WTC11 (cell line): ENCODE results near the gene HECW1. TPM values are rescaled to one million over a fixed set of nuclear protein-coding genes. Genes with fewer than 3 reads are reported as not detected.

Source experiments
- ATAC-seq: fragments of 200-7000 bp; cut with Tn5 transposase; 2 replicates; pipeline ENCODE4 v1.10.0; 2021; ENCODE audit warnings: mild to moderate bottlenecking, moderate library complexity
- CTCF ChIA-PET: fragments of 300-600 bp; sonication (Branson Sonifier 250); formaldehyde crosslinking; loops from one replicate; lab custom pipeline; 2021; ENCODE audit warnings: antibody characterized with exemption; lab: Charles Lee
- POLR2A ChIA-PET: fragments of 350-600 bp; sonication (Branson Sonifier 250); formaldehyde crosslinking; loops from one replicate; lab custom pipeline; 2021; ENCODE audit warnings: antibody characterized with exemption; lab: Charles Lee
- DNase-seq: peaks from one replicate; pipeline ENCODE4 v3.0.0; 2021; ENCODE audit warnings: low spot score
- H3K27ac Mint-ChIP-seq: 2 replicates; pipeline ENCODE4 v1.8.0; 2021; ENCODE audit warnings: mixed read lengths
- H3K27me3 Mint-ChIP-seq: 2 replicates; pipeline ENCODE4 v1.8.0; 2021; ENCODE audit warnings: low read depth, mild to moderate bottlenecking, moderate library complexity, mixed read lengths
- H3K36me3 Mint-ChIP-seq: 2 replicates; pipeline ENCODE4 v1.8.0; 2021; ENCODE audit warnings: mixed read lengths
- H3K4me1 Mint-ChIP-seq: 2 replicates; pipeline ENCODE4 v1.8.0; 2022; ENCODE audit warnings: mixed read lengths
- H3K4me3 Mint-ChIP-seq: 2 replicates; pipeline ENCODE4 v1.8.0; 2021; ENCODE audit warnings: mild to moderate bottlenecking, moderate library complexity, mixed read lengths
- H3K9me3 Mint-ChIP-seq: 2 replicates; pipeline ENCODE4 v1.8.0; 2021; ENCODE audit warnings: mixed read lengths
- FOXJ3 ChIP-seq: sonication (generic); formaldehyde crosslinking; IDR thresholded peaks from 2 replicates; pipeline ENCODE4 v1.9.0; 2021; ENCODE audit warnings: missing genetic modification reagents, mild to moderate bottlenecking, borderline replicate concordance
- NFE2L1 ChIP-seq: sonication (generic); formaldehyde crosslinking; IDR thresholded peaks from 2 replicates; pipeline ENCODE4 v1.8.1; 2023; ENCODE audit warnings: missing genetic modification reagents
- ZBTB21 ChIP-seq: sonication (generic); formaldehyde crosslinking; IDR thresholded peaks from 2 replicates; pipeline ENCODE4 v1.8.1; 2023; ENCODE audit warnings: mild to moderate bottlenecking, missing genetic modification reagents, borderline replicate concordance
- ZNF138 ChIP-seq: sonication (generic); formaldehyde crosslinking; conservative IDR thresholded peaks from 2 replicates; pipeline ENCODE4 v1.8.1; 2022; ENCODE audit warnings: mild to moderate bottlenecking, moderate library complexity, missing genetic modification reagents
- ZNF396 ChIP-seq: fragments of 250-450 bp; sonication (Bioruptor Pico); IDR thresholded peaks from 2 replicates; pipeline ENCODE4 v1.8.0; 2021; ENCODE audit warnings: mild to moderate bottlenecking, moderate library complexity, borderline replicate concordance
- total RNA-seq: library from RNA; stranded (reverse); gene quantifications from 3 replicates; pipeline ENCODE4 v1.2.3, GENCODE V29; 2021
- TF ChIP-seq, protein P1 (sequence below): fragments of 250-450 bp; sonication (Bioruptor Pico); conservative IDR thresholded peaks from 2 replicates; pipeline ENCODE4 v1.9.0; 2021; ENCODE audit warnings: mild to moderate bottlenecking
- TF ChIP-seq, protein P2 (sequence below): sonication (generic); formaldehyde crosslinking; IDR thresholded peaks from 2 replicates; pipeline ENCODE4 v1.8.0; 2023; ENCODE audit warnings: missing genetic modification reagents, mild to moderate bottlenecking, borderline replicate concordance
- TF ChIP-seq, protein P3 (sequence below): fragments of 250-450 bp; sonication (Bioruptor Pico); IDR thresholded peaks from 2 replicates; pipeline ENCODE4 v1.8.0; 2021; ENCODE audit warnings: mild to moderate bottlenecking
- TF ChIP-seq, protein P4 (sequence below): sonication (generic); formaldehyde crosslinking; IDR thresholded peaks from 2 replicates; pipeline ENCODE4 v1.8.1; 2022; ENCODE audit warnings: low read depth, missing genetic modification reagents, borderline replicate concordance
- TF ChIP-seq, protein P5 (sequence below): sonication (generic); formaldehyde crosslinking; IDR thresholded peaks from 2 replicates; pipeline ENCODE4 v1.8.1; 2023; ENCODE audit warnings: mild to moderate bottlenecking, missing genetic modification reagents, moderate library complexity
- TF ChIP-seq, protein P6 (sequence below): sonication (generic); formaldehyde crosslinking; IDR thresholded peaks from 2 replicates; pipeline ENCODE4 v1.8.1; 2022; ENCODE audit warnings: low read depth, mild to moderate bottlenecking, moderate library complexity, missing genetic modification reagents, borderline replicate concordance
- TF ChIP-seq, protein P7 (sequence below): sonication (generic); formaldehyde crosslinking; IDR thresholded peaks from 2 replicates; pipeline ENCODE4 v1.8.1; 2023; ENCODE audit warnings: mild to moderate bottlenecking, missing genetic modification reagents, borderline replicate concordance
- TF ChIP-seq, protein P8 (sequence below): sonication (generic); formaldehyde crosslinking; IDR thresholded peaks from 2 replicates; pipeline ENCODE4 v1.8.1; 2022; ENCODE audit warnings: mild to moderate bottlenecking, moderate library complexity, missing genetic modification reagents
- TF ChIP-seq, protein P9 (sequence below): sonication (generic); formaldehyde crosslinking; IDR thresholded peaks from 2 replicates; pipeline ENCODE4 v1.8.1; 2023; ENCODE audit warnings: mild to moderate bottlenecking, missing genetic modification reagents

Gene HECW1
- total RNA-seq, 1 experiment from 2014 or later, result 6.1 TPM

DNA sequence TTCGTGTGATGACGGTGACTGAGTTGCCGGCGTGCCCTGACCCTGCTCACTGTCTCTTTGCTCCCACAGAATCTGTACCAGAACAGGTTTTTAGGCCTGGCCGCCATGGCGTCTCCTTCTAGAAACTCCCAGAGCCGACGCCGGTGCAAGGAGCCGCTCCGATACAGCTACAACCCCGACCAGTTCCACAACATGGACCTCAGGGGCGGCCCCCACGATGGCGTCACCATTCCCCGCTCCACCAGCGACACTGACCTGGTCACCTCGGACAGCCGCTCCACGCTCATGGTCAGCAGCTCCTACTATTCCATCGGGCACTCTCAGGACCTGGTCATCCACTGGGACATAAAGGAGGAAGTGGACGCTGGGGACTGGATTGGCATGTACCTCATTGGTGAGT is 199.2 kb downstream of the HECW1 start (continued):
- TF ChIP-seq, protein P1, sequence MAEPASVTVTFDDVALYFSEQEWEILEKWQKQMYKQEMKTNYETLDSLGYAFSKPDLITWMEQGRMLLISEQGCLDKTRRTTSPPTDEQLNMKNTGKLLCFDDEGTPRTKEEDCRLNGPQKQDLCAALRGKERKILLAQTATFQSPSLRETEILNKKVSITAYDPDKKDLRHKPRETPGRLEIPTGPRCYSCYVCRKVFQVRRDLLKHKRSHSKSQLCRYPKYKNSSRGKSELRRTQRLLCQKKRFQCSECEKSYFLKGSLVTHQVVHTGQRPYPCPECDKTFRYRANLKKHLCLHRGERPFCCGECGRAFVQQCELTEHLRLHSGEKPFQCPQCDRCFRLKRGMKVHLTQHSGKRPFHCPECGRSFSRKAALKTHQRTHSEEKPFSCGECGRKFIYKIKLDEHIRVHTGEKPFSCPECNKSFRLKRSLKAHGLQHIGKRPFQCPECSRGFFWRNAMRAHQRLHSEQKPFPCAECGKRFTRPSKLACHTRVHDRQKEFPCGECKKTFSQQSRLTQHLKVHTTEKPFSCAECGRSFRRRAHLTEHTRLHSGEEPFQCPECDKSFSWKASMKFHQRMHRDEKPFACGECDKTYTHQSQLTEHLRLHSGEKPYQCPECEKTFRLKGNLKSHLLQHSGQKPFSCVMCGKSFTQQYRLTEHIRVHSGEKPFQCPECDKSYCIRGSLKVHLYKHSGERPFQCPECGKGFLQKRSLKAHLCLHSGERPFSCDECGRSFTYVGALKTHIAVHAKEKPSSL (CRISPR knock-in tag), result no peak
- TF ChIP-seq, protein P2, sequence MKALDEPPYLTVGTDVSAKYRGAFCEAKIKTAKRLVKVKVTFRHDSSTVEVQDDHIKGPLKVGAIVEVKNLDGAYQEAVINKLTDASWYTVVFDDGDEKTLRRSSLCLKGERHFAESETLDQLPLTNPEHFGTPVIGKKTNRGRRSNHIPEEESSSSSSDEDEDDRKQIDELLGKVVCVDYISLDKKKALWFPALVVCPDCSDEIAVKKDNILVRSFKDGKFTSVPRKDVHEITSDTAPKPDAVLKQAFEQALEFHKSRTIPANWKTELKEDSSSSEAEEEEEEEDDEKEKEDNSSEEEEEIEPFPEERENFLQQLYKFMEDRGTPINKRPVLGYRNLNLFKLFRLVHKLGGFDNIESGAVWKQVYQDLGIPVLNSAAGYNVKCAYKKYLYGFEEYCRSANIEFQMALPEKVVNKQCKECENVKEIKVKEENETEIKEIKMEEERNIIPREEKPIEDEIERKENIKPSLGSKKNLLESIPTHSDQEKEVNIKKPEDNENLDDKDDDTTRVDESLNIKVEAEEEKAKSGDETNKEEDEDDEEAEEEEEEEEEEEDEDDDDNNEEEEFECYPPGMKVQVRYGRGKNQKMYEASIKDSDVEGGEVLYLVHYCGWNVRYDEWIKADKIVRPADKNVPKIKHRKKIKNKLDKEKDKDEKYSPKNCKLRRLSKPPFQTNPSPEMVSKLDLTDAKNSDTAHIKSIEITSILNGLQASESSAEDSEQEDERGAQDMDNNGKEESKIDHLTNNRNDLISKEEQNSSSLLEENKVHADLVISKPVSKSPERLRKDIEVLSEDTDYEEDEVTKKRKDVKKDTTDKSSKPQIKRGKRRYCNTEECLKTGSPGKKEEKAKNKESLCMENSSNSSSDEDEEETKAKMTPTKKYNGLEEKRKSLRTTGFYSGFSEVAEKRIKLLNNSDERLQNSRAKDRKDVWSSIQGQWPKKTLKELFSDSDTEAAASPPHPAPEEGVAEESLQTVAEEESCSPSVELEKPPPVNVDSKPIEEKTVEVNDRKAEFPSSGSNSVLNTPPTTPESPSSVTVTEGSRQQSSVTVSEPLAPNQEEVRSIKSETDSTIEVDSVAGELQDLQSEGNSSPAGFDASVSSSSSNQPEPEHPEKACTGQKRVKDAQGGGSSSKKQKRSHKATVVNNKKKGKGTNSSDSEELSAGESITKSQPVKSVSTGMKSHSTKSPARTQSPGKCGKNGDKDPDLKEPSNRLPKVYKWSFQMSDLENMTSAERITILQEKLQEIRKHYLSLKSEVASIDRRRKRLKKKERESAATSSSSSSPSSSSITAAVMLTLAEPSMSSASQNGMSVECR (CRISPR knock-in tag), result no peak
- TF ChIP-seq FOXJ3 (CRISPR knock-in tag), result no peak
- TF ChIP-seq ZNF138 (CRISPR knock-in tag), result no peak

DNA sequence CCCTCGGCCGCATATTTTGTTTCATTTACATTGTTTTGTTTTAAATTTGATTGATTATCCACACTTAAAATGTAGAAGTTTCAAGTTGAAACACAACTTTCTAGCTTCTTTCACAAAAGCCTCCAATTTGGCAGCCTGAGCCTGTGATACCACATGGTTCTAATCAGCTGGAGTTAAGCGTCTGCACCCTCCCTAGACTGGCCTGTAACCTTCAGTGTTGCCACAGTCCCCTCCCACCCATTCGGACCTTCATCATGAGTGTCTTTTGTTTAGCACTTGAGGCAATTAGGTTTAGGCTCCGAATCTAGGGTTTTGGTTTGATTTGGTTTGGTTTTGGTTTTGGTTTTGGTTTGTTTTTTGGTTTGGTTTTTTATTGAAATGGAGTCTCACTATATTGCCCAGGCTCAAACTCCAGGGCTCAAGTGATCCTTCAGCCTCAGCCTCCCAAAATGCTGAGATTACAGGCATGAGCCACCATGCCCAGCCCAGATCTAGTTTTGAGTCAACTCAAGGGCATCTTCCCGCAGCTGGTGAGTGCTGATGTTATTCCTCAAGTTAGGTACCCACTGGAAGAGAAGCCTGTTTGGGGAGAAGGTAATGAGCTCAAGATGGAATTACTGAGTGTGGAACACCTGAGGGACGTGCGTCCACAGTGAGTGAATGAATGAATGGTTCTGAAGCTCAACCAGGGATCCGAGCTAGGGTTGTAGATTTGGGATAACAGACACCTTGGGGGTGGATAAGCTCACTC is 201.4 kb downstream of the HECW1 start:
- Mint-ChIP-seq H3K4me3 (no peak overlapping the region), H3K27me3 (no peaks in the 10 kb centered on the region), H3K4me1 (peaks cover 16% of the 10 kb centered on the region), H3K27ac (no peak overlapping the region), H3K36me3 (no peaks in the 10 kb centered on the region), H3K9me3 (no peaks in the 10 kb centered on the region)
- CTCF ChIA-PET, result interaction anchor here (0.9 to 2.0 kb wide), 2 partner anchors 8 to 126 kb away, joined by 3 to 12 read pairs; no protein-coding TSS in a partner anchor
- POLR2A ChIA-PET, result interaction anchor here (0.6 kb wide), 1 partner anchor 48 kb away, joined by 5 read pairs; no protein-coding TSS in a partner anchor
- DNase-seq (no peak), ATAC-seq (no peak)
- TF ChIP-seq, protein P3, sequence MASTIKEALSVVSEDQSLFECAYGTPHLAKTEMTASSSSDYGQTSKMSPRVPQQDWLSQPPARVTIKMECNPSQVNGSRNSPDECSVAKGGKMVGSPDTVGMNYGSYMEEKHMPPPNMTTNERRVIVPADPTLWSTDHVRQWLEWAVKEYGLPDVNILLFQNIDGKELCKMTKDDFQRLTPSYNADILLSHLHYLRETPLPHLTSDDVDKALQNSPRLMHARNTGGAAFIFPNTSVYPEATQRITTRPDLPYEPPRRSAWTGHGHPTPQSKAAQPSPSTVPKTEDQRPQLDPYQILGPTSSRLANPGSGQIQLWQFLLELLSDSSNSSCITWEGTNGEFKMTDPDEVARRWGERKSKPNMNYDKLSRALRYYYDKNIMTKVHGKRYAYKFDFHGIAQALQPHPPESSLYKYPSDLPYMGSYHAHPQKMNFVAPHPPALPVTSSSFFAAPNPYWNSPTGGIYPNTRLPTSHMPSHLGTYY (CRISPR knock-in tag), result no peak
- TF ChIP-seq ZNF396 (CRISPR knock-in tag) (no peak), ZBTB21 (CRISPR knock-in tag) (no peak), NFE2L1 (CRISPR knock-in tag) (no peak)
- TF ChIP-seq, protein P4, sequence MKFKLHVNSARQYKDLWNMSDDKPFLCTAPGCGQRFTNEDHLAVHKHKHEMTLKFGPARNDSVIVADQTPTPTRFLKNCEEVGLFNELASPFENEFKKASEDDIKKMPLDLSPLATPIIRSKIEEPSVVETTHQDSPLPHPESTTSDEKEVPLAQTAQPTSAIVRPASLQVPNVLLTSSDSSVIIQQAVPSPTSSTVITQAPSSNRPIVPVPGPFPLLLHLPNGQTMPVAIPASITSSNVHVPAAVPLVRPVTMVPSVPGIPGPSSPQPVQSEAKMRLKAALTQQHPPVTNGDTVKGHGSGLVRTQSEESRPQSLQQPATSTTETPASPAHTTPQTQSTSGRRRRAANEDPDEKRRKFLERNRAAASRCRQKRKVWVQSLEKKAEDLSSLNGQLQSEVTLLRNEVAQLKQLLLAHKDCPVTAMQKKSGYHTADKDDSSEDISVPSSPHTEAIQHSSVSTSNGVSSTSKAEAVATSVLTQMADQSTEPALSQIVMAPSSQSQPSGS (CRISPR knock-in tag), result no peak
- TF ChIP-seq, protein P5, sequence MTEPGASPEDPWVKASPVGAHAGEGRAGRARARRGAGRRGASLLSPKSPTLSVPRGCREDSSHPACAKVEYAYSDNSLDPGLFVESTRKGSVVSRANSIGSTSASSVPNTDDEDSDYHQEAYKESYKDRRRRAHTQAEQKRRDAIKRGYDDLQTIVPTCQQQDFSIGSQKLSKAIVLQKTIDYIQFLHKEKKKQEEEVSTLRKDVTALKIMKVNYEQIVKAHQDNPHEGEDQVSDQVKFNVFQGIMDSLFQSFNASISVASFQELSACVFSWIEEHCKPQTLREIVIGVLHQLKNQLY, result no peak
- TF ChIP-seq, protein P6, sequence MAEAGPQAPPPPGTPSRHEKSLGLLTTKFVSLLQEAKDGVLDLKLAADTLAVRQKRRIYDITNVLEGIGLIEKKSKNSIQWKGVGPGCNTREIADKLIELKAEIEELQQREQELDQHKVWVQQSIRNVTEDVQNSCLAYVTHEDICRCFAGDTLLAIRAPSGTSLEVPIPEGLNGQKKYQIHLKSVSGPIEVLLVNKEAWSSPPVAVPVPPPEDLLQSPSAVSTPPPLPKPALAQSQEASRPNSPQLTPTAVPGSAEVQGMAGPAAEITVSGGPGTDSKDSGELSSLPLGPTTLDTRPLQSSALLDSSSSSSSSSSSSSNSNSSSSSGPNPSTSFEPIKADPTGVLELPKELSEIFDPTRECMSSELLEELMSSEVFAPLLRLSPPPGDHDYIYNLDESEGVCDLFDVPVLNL (CRISPR knock-in tag), result no peak
- TF ChIP-seq, protein P7, sequence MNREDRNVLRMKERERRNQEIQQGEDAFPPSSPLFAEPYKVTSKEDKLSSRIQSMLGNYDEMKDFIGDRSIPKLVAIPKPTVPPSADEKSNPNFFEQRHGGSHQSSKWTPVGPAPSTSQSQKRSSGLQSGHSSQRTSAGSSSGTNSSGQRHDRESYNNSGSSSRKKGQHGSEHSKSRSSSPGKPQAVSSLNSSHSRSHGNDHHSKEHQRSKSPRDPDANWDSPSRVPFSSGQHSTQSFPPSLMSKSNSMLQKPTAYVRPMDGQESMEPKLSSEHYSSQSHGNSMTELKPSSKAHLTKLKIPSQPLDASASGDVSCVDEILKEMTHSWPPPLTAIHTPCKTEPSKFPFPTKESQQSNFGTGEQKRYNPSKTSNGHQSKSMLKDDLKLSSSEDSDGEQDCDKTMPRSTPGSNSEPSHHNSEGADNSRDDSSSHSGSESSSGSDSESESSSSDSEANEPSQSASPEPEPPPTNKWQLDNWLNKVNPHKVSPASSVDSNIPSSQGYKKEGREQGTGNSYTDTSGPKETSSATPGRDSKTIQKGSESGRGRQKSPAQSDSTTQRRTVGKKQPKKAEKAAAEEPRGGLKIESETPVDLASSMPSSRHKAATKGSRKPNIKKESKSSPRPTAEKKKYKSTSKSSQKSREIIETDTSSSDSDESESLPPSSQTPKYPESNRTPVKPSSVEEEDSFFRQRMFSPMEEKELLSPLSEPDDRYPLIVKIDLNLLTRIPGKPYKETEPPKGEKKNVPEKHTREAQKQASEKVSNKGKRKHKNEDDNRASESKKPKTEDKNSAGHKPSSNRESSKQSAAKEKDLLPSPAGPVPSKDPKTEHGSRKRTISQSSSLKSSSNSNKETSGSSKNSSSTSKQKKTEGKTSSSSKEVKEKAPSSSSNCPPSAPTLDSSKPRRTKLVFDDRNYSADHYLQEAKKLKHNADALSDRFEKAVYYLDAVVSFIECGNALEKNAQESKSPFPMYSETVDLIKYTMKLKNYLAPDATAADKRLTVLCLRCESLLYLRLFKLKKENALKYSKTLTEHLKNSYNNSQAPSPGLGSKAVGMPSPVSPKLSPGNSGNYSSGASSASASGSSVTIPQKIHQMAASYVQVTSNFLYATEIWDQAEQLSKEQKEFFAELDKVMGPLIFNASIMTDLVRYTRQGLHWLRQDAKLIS (CRISPR knock-in tag), result no peak
- TF ChIP-seq, protein P8, sequence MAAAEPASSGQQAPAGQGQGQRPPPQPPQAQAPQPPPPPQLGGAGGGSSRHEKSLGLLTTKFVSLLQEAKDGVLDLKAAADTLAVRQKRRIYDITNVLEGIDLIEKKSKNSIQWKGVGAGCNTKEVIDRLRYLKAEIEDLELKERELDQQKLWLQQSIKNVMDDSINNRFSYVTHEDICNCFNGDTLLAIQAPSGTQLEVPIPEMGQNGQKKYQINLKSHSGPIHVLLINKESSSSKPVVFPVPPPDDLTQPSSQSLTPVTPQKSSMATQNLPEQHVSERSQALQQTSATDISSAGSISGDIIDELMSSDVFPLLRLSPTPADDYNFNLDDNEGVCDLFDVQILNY (CRISPR knock-in tag), result no peak
- TF ChIP-seq, protein P9, sequence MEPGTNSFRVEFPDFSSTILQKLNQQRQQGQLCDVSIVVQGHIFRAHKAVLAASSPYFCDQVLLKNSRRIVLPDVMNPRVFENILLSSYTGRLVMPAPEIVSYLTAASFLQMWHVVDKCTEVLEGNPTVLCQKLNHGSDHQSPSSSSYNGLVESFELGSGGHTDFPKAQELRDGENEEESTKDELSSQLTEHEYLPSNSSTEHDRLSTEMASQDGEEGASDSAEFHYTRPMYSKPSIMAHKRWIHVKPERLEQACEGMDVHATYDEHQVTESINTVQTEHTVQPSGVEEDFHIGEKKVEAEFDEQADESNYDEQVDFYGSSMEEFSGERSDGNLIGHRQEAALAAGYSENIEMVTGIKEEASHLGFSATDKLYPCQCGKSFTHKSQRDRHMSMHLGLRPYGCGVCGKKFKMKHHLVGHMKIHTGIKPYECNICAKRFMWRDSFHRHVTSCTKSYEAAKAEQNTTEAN (CRISPR knock-in tag), result no peak
